NCI-H460 (cell line): Measurements from ENCODE around the gene ACOT4. TPM values are rescaled to one million over a fixed set of nuclear protein-coding genes. Genes with fewer than 3 reads are reported as not detected.
A peak's percentile ranks its signal among the peaks of the same experiment; 100 is the strongest.
"Not testable (repeated sequence)": the region's sequence is repeated elsewhere in the genome, so short reads cannot be mapped to it uniquely, and the experiment has no call there.

Experiments
- DNase-seq: peaks from one replicate; pipeline ENCODE4 v3.0.0-alpha.2; 2016; ENCODE audit warnings: low read depth; ENCODE audit errors: extremely low read depth
- total RNA-seq: library from RNA; depleted of rRNA; stranded (reverse); fragments of >200 nt; shearing (Covaris generic); gene quantifications from 2 replicates; pipeline ENCODE4 v1.2.3, GENCODE V29; 2014

Gene ACOT4
- total RNA-seq, 1 experiment from 2014 or later: 3.6 TPM

GRCh38 chr14:73574251-73574650 is 17.4 kb upstream of the ACOT4 start:
- not testable (repeated sequence) for DNase-seq

DNA sequence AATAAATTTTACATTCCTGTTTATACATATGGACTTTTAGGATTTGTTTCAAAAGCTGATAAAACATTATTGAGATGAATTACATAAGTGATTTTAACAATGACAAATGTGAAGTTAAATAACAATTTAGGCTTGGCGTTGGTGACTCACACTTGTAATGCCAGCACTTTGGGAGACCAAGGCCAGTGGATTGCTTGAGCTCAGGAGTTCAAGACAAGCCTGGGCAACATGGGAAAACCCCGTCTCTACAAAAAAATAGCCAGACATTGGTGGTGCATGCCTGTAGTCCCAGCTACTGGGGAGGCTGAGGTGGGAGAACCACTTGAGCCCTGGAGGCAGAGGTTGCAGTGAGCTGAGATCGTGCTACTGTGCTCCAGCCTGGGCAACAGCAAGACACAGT is 15.3 kb upstream of the ACOT4 start:
- no peak for DNase-seq

DNA sequence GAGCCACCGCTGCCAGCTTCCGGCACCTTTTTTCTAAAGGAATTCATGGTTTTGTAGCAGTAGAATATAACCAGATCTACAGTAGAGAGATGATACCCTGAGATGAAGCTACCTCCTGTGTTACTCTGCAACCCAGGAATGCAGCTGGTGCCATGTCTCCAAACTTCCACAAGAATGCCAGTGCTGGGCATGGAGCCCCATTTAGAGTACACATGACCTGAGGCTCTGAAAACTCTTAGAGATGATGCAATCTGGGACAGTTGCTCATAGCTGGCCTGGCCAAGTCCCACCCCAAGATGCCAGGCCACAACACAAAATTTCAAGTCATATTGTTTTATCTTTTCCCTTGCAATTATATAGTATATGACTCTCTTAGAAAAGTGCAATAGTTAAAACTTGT is 14.5 kb upstream of the ACOT4 start:
- not testable (repeated sequence) for DNase-seq

GRCh38 chr14:73582102-73582979 is 9.3 kb upstream of the ACOT4 start:
- DNase-seq: not testable (repeated sequence)

GRCh38 chr14:73588695-73589094 is 3.0 kb upstream of the ACOT4 start:
- no peak for DNase-seq

DNA sequence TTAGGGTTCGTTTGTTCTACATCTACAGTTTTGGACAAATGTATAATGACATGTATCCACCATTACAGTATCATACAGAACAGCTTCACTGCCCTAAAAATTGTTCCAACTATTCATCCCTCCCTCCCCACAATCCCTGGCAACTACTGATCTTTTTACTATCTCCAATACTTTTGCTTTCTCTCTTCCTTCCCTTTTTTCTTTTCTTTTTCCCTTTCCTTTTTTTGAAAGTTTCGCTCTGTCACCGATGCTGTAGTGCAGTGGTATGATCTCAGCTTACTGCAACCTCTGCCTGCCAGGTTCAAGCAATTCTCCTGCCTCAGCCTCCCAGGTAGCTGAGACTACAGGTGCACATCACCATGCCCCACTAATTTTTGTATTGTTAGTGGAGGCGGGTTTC is 2.6 kb upstream of the ACOT4 start:
- no peak for DNase-seq

GRCh38 chr14:73590673-73591004 is 1.0 kb upstream of the ACOT4 start:
- not testable (repeated sequence) for DNase-seq

- no peak for DNase-seq
Measured at GRCh38 chr14:73594491-73594890, 2.8 kb downstream of the ACOT4 start.

- no peak for DNase-seq
Measured at GRCh38 chr14:73599499-73599898, 7.8 kb downstream of the ACOT4 start.

DNA sequence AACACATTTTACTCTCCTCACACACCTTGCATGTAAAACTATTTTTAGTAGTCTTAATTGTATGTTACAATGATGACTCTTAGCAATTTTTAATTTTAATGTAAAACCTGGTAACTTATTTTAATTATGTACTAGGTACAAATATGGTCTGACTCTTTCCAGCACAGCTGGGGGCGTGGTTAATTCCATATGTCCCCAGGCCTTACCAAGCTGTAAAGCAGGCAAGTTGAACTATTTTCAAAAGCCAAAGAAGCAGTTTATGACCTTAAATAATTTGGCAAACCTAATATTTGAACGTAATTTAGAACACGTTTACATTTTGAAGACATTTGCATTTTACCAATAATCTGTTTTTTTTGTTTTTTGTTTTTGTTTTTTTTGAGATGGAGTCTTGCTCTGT is 11.3 kb downstream of the ACOT4 start:
- DNase-seq: no peak

- DNase-seq: no peak
Measured at GRCh38 chr14:73606271-73606670, 14.6 kb downstream of the ACOT4 start.

DNA sequence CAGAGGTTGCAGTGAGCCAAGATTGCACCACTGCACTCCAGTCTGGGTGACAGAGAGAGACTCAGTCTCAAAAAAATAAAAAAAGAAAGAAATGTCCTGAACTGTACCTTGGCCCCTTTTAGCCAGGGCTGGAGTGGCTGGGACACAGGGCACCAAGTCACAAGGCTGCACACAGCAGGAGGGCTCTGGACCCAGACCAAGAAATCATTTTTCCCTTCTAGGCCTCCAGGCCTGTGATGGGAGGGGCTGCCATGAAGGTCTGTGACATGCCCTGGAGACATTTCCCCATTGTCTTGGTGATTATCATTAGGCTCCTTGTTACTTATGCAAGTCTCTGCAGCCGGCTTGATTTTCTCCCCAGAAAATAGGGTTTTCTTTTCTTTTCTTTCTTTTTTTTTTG is 15.6 kb downstream of the ACOT4 start:
- DNase-seq: no peak

GRCh38 chr14:73610687-73611086 is 19.0 kb downstream of the ACOT4 start:
- no peak for DNase-seq

DNA sequence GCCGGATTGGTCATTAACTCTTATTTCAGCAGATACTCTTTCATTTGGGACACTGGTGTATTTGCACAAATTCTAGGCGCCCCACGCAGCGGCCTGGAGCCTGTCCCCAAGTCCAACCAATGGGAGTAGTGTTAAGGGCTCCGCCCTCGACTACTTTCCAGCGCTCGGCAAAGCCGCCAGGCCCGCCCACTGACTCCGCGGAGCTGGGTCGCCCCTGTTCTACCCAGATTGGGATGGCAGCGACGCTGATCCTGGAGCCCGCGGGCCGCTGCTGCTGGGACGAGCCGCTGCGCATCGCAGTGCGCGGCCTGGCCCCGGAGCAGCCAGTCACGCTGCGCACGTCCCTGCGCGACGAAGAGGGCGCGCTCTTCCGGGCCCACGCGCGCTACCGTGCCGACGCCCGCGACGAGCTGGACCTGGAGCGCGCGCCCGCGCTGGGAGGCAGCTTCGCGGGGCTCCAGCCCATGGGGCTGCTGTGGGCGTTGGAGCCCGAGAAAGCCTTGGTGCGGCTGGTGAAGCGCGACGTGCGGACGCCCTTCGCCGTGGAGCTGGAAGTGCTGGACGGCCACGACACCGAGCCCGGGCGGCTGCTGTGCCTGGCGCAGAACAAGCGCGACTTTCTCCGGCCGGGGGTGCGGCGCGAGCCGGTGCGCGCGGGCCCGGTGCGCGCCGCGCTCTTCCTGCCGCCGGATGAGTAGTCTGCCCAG is 20.8 kb downstream of the ACOT4 start, which contains the start of gene ACOT6:
TSS of gene ACOT6 (plus strand) at position 179 of the 707 bp plus-strand sequence. CDS start at position 234, 55 bp downstream.
- DNase-seq: peak; percentile 69

- DNase-seq: no peak
Measured at GRCh38 chr14:73613046-73613383, 21.3 kb downstream of the ACOT4 start.

- no peak for DNase-seq
Measured at GRCh38 chr14:73613419-73613963, 21.8 kb downstream of the ACOT4 start.

GRCh38 chr14:73616831-73617230 is 25.2 kb downstream of the ACOT4 start:
- DNase-seq: no peak

DNA sequence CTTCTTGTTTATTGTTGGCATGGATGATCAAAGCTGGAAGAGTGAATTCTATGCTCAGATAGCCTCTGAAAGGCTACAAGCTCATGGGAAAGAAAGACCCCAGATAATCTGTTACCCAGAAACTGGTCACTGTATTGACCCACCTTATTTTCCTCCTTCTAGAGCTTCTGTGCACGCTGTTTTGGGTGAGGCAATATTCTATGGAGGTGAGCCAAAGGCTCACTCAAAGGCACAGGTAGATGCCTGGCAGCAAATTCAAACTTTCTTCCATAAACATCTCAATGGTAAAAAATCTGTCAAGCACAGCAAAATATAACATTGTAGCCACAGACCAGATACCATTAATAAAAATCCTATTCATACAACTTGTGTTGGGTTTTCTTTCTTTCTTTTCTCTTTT is 27.9 kb downstream of the ACOT4 start:
- DNase-seq: no peak

DNA sequence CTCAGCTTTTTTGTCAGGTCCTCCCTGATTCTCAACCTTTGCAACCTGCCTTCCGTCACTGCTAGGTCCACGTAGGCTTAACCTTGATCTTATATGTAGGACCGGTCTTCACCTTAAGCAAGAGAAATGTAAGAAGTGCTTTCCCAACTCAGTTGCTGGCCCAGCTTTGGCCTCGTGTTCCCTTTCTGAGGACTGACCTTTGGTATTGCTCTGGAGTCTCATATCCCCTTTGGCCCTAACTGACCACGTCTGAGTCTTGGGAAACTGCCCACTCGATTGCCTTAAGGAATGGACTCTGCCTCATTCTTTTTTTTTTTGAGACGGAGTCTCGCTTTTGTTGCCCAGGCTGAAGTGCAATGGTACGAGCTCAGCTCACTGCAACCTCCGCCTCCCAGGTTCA is 28.6 kb downstream of the ACOT4 start:
- no peak for DNase-seq

DNA sequence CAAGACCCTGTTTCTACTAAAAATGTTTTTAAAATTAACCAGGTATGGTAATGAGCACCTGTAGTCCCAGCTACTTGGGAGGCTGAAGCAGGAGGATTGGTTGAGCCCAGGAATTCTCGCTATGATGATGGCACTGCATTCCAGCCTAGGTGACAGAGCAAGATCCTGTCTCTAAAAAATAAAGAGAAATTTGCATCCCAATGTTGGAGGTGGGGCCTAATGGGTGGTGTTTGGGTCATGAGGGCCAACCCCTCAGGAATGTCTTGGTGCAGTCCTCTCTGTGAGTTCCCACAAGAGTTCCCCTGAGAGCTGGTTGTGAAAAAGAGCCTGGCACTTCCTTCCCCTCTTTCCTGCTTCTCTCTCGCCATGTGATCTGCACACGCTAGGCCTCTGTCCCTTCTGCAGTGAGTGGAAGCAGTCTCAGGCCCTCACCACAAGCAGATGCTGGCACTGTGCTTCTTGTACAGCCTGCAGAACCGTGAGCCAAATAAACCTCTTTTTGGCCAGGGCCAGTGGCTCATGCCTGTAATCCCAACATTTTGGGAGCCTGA is 31.9 kb downstream of the ACOT4 start:
- no peak for DNase-seq

- DNase-seq: no peak
Measured at GRCh38 chr14:73625706-73626105, 34.0 kb downstream of the ACOT4 start.

- no peak for DNase-seq
Measured at GRCh38 chr14:73627151-73627558, 35.5 kb downstream of the ACOT4 start.
